CD4-positive, alpha-beta memory T cell (primary cell): Measurements from ENCODE around the gene HS3ST5. TPM values are rescaled to one million over a fixed set of nuclear protein-coding genes. Genes with fewer than 3 reads are reported as not detected.

Experiments used
- CTCF ChIA-PET: fragments of 350-600 bp; sonication (Branson Sonifier 250); formaldehyde crosslinking; loops from one replicate; lab custom pipeline; 2021; ENCODE audit warnings: inconsistent platforms; ENCODE audit not compliant: partially characterized antibody; lab: Charles Lee
- POLR2A ChIA-PET: fragments of 350-600 bp; sonication (Branson Sonifier 250); formaldehyde crosslinking; loops from one replicate; lab custom pipeline; 2021; ENCODE audit not compliant: partially characterized antibody; lab: Charles Lee
- DNase-seq, 5 donors: peaks; one replicate each; pipeline versions ENCODE4 v3.0.0 to v3.0.0-alpha.2; 2020 to 2022; ENCODE audit warnings: mixed read lengths in 1 of 5
- H3K27ac ChIP-seq: one replicate; pipeline ENCODE4 v1.7.0; 2013; ENCODE audit warnings: low read depth, low read length
- H3K27me3 ChIP-seq: 2 replicates; pipeline ENCODE4 v1.7.0; 2013; ENCODE audit warnings: mild to moderate bottlenecking, low read length, moderate library complexity; ENCODE audit not compliant: insufficient read depth
- H3K36me3 ChIP-seq: 2 replicates; pipeline ENCODE4 v1.7.0; 2013; ENCODE audit warnings: mild to moderate bottlenecking, low read length, moderate library complexity; ENCODE audit not compliant: insufficient read depth
- H3K4me1 ChIP-seq: 2 replicates; pipeline ENCODE4 v1.7.0; 2013; ENCODE audit warnings: mild to moderate bottlenecking, low read length, moderate library complexity; ENCODE audit not compliant: insufficient read depth
- H3K4me3 ChIP-seq, 2 donors: one replicate each; pipeline ENCODE4 v1.7.0; 2013; ENCODE audit warnings: low read length in 2 of 2, mild to moderate bottlenecking in 1 of 2
- H3K9me3 ChIP-seq, 2 donors: one replicate each; pipeline ENCODE4 v1.7.0; 2013; ENCODE audit warnings: low read length in 2 of 2, control low read depth in 1 of 2; ENCODE audit not compliant: control insufficient read depth in 1 of 2
- H3K27ac Mint-ChIP-seq, 7 donors: one replicate each; pipeline ENCODE4 v1.8.0; 2020 to 2021; ENCODE audit warnings: mixed read lengths in 7 of 7, mild to moderate bottlenecking in 6 of 7, inconsistent platforms in 3 of 7, moderate library complexity in 3 of 7
- H3K27me3 Mint-ChIP-seq, 2 donors: one replicate each; pipeline ENCODE4 v1.8.0; 2020 to 2021; ENCODE audit warnings: mixed read lengths in 2 of 2
- H3K36me3 Mint-ChIP-seq, 2 donors: one replicate each; pipeline ENCODE4 v1.8.0; 2020 to 2021; ENCODE audit warnings: mixed read lengths in 2 of 2, inconsistent platforms in 1 of 2, mild to moderate bottlenecking in 1 of 2
- H3K4me1 Mint-ChIP-seq, 4 donors: one replicate each; pipeline ENCODE4 v1.8.0; 2020 to 2021; ENCODE audit warnings: mixed read lengths in 4 of 4, mild to moderate bottlenecking in 1 of 4
- H3K4me3 Mint-ChIP-seq, 8 donors: one replicate each; pipeline ENCODE4 v1.8.0; 2020 to 2021; ENCODE audit warnings: mixed read lengths in 8 of 8, mild to moderate bottlenecking in 7 of 8, moderate library complexity in 6 of 8, inconsistent platforms in 3 of 8
- H3K9me3 Mint-ChIP-seq, 8 donors: one replicate each; pipeline ENCODE4 v1.8.0; 2020 to 2021; ENCODE audit warnings: mixed read lengths in 8 of 8, mild to moderate bottlenecking in 5 of 8, inconsistent platforms in 3 of 8, moderate library complexity in 1 of 8
- intact Hi-C: fragments of 100-400 bp; cut with micrococcal nuclease; formaldehyde crosslinking; loops from one replicate; pipeline ENCODE4 v1.15.1; 2023
- polyA plus RNA-seq, 2 donors: library from polyadenylated mRNA; unstranded; fragments of 300-500 nt; fragmentation: Illumina TruSeq; gene quantifications; one replicate each; pipeline ENCODE4 v1.2.3, GENCODE V29; 2021
- total RNA-seq, 2 experiments: library from RNA; stranded (reverse); gene quantifications; one replicate each; pipeline ENCODE4 v1.2.3, GENCODE V29; 2021

HS3ST5 gene
- total and polyA plus RNA-seq, 4 experiments from 2014 or later: not detected

DNA sequence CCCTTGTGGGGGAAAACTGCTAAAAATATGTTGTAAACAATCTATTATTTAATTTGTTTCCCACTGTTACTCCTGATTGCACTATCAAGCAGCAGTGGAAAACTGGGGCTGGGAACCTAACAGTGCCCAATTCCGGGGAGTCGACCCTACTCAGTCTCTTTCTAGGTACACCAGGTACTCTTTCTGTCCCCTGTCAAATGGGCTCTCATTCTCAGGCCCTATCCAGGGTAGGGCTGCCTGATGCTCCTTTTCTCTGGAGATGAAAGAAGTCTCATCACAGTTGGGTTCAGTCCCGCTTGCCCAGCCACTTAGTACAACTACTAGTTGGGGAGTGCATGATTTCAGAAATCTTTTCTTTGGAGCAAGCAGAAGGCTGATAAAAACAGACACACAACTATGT, 52.0 kb downstream of the HS3ST5 start:
- DNase-seq: no peak
- Mint-ChIP-seq H3K27ac (no peak overlapping the region), H3K4me3 (no peak overlapping the region), H3K9me3 (peaks cover 0 to 5% (median 0%) of the 10 kb centered on the region in 8 donors), H3K4me1 (no peaks in the 10 kb centered on the region), H3K36me3 (no peaks in the 10 kb centered on the region), H3K27me3 (peaks cover 0 to 2% of the 10 kb centered on the region in 2 donors)
- POLR2A ChIA-PET: no interaction called here
- CTCF ChIA-PET: no interaction called here
- Histone ChIP-seq H3K4me3 (no peak overlapping the region), H3K27ac (no peak overlapping the region), H3K9me3 (no peaks in the 10 kb centered on the region), H3K36me3 (no peaks in the 10 kb centered on the region), H3K27me3 (no peaks in the 10 kb centered on the region), H3K4me1 (no peaks in the 10 kb centered on the region)
- intact Hi-C loops: no loop called here

DNA sequence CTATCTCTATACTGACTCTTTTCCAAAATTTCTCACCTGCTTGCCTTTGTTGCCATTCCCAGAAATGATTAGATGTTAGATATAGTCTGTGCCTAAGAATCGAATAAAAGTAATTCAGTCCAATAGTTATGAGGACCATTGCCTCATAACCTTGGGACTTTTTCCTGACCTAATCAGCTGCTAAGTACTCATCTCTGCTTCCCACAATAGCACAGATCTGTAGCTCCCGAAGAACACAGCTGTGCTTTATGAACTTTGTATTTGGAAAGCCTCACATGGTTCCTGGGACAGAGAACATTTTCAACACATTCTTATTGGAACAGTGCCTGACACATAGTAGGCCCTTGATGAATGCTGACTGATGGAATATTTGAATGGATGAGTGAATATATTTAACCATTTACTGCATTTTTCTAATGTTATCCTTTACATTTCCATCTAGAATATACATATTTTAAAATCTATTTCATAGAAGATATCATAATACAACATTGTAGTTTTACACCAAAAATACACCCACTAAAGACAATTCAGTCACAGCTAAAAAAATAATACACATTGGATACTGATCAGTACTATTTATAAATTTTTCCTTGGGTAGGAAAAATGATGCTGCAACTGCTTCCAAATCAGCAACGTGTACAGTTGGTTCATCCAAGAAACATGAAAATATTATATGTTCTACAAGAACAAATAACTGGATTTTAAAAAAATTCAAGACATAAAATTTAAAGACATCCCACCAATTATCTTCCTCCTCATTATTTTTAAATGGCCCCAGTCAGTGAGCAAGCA, 53.9 kb downstream of the HS3ST5 start:
- ChIA-PET POLR2A (no interaction called here), CTCF (no interaction called here)
- DNase-seq: no peak
- Histone ChIP-seq H3K27me3 (no peaks in the 10 kb centered on the region), H3K36me3 (no peaks in the 10 kb centered on the region), H3K27ac (no peak overlapping the region), H3K4me3 (no peak overlapping the region), H3K4me1 (no peaks in the 10 kb centered on the region), H3K9me3 (no peaks in the 10 kb centered on the region)
- Mint-ChIP-seq H3K9me3 (peaks cover 0 to 5% (median 0%) of the 10 kb centered on the region in 8 donors), H3K4me1 (no peaks in the 10 kb centered on the region), H3K27me3 (peaks cover 0 to 2% of the 10 kb centered on the region in 2 donors), H3K36me3 (no peaks in the 10 kb centered on the region), H3K27ac (no peak overlapping the region), H3K4me3 (no peak overlapping the region)
- intact Hi-C loops: no loop called here

DNA sequence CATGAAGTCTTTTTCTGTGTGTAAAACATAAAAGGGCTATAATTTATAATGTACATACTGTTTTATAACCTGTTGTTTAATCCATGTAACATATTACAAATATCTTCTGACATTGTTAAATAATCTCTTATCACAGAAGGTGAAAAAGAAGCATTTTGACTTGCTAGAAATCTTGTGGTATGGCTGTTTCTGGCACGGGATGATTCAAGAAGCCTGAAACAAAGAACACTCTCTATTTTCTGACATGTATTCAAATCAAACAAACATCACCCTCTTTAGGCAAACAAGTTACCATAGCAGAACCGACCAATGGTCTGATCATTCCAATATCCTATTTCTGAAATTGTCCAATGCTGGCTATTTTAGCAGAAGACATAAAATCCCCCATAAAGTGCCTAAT, 55.4 kb downstream of the HS3ST5 start:
- Mint-ChIP-seq H3K4me3 (no peak overlapping the region), H3K4me1 (no peaks in the 10 kb centered on the region), H3K27ac (no peak overlapping the region), H3K36me3 (no peaks in the 10 kb centered on the region), H3K27me3 (peaks cover 0 to 2% of the 10 kb centered on the region in 2 donors), H3K9me3 (peaks cover 0 to 5% (median 0%) of the 10 kb centered on the region in 8 donors)
- DNase-seq: no peak
- no peak overlapping the region for H3K4me3 ChIP-seq
- no peaks in the 10 kb centered on the region for H3K9me3 ChIP-seq
- POLR2A ChIA-PET: no interaction called here
- intact Hi-C loops: no loop called here
- no peaks in the 10 kb centered on the region for H3K27me3 ChIP-seq
- no peaks in the 10 kb centered on the region for H3K4me1 ChIP-seq
- no peaks in the 10 kb centered on the region for H3K36me3 ChIP-seq
- no peak overlapping the region for H3K27ac ChIP-seq
- CTCF ChIA-PET: no interaction called here

DNA sequence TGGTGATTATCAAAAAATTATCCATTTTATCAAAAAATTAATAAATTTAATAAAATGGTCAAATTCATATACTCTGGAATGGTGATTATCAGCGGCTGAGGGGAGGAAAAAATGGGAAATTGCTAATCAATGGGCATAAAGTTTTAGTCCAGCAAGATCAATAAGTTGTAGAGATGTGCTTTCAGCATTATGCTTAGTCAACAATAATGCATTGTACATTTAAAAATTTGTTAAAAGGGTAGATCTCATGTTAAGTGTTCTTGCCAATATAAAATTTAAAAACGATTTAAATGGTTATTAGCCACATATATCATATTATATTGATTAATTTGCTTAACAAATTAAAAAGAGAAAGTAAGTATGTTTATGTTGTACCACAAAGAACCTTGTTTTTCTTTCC, 56.6 kb downstream of the HS3ST5 start:
- H3K36me3 ChIP-seq: no peaks in the 10 kb centered on the region
- no peak overlapping the region for H3K27ac ChIP-seq
- no peaks in the 10 kb centered on the region for H3K4me1 Mint-ChIP-seq
- no peak overlapping the region for H3K4me3 Mint-ChIP-seq
- H3K9me3 Mint-ChIP-seq: peaks cover 0 to 3% (median 0%) of the 10 kb centered on the region in 8 donors
- no peak overlapping the region for H3K4me3 ChIP-seq
- H3K4me1 ChIP-seq: no peaks in the 10 kb centered on the region
- intact Hi-C loops: no loop called here
- peaks cover 0 to 5% of the 10 kb centered on the region in 2 donors for H3K27me3 Mint-ChIP-seq
- no peak for DNase-seq
- H3K27me3 ChIP-seq: no peaks in the 10 kb centered on the region
- CTCF ChIA-PET: no interaction called here
- H3K27ac Mint-ChIP-seq: no peak overlapping the region
- POLR2A ChIA-PET: no interaction called here
- no peaks in the 10 kb centered on the region for H3K36me3 Mint-ChIP-seq
- no peaks in the 10 kb centered on the region for H3K9me3 ChIP-seq

DNA sequence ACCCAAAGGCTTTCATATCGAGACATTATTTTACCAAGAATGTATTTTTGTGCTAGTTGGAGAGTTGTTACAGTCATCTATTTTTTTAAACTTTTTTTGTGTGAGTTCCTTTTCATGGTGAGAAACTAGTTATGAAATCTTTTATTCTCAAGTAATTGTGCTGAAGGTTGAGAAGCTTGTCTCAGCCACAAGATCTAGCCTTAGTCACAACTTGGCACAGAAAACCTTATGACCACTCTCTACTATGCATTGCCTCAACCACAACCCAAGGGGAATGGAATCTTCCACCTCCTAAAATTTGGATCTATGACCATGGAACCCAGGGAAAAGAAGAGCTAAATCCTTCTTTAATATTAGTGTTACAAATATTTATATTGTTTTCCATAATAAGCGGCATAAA, 58.5 kb downstream of the HS3ST5 start:
- DNase-seq: no peak
- Histone ChIP-seq H3K9me3 (no peaks in the 10 kb centered on the region), H3K4me1 (no peaks in the 10 kb centered on the region), H3K27me3 (no peaks in the 10 kb centered on the region), H3K4me3 (no peak overlapping the region), H3K27ac (no peak overlapping the region), H3K36me3 (no peaks in the 10 kb centered on the region)
- intact Hi-C loops: no loop called here
- Mint-ChIP-seq H3K36me3 (no peaks in the 10 kb centered on the region), H3K4me1 (no peaks in the 10 kb centered on the region), H3K27me3 (peaks cover 3 to 4% of the 10 kb centered on the region in 2 donors), H3K27ac (no peak overlapping the region), H3K4me3 (no peak overlapping the region), H3K9me3 (no peaks in the 10 kb centered on the region)
- CTCF ChIA-PET: no interaction called here
- POLR2A ChIA-PET: no interaction called here

DNA sequence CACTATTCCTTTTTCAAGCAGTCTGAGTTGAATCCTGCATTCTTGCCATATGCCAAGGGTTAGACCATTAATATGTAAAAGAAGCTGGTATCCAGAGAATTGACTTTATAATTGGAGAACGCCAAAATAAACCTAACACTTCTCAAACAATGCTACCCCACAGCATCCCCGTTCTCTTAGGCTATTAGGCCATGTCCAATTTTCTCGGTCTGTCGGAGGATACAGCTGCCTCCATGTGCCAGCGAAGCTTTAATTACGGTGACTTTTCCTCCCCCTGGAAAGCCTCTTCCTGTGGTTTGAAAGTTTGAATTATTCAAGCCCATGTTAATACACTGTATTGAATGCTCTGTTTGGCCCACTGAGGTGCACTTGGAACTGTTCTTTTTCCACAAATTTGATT, 60.5 kb downstream of the HS3ST5 start:
- Mint-ChIP-seq H3K36me3 (no peaks in the 10 kb centered on the region), H3K4me1 (no peaks in the 10 kb centered on the region), H3K27me3 (peaks cover 3 to 4% of the 10 kb centered on the region in 2 donors), H3K27ac (no peak overlapping the region), H3K4me3 (no peak overlapping the region), H3K9me3 (no peaks in the 10 kb centered on the region)
- POLR2A ChIA-PET: no interaction called here
- CTCF ChIA-PET: no interaction called here
- no peaks in the 10 kb centered on the region for H3K36me3 ChIP-seq
- DNase-seq: no peak
- H3K27me3 ChIP-seq: no peaks in the 10 kb centered on the region
- intact Hi-C loops: no loop called here
- H3K4me1 ChIP-seq: no peaks in the 10 kb centered on the region
- no peak overlapping the region for H3K27ac ChIP-seq
- no peaks in the 10 kb centered on the region for H3K9me3 ChIP-seq
- H3K4me3 ChIP-seq: no peak overlapping the region

DNA sequence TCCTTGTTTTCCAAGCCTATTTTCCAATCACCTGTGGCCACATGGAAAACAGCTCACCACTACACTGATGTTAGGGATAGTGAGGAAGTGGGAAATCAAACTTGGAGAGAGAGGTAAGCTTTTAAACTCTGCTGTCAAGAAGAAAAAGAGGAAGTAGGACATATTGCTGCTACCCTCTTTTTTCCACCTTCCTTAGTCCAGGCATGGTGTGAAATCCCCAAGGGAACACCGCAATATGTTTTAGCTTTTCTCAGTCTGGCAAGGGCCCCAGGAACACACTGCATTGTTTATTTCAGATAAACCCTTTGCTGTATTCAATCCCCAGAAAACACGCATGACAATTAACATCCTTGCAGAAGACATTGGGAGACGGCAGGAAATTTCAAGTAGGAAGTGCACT, 61.3 kb downstream of the HS3ST5 start:
- no peaks in the 10 kb centered on the region for H3K9me3 ChIP-seq
- no peaks in the 10 kb centered on the region for H3K36me3 ChIP-seq
- no peak overlapping the region for H3K4me3 ChIP-seq
- no peaks in the 10 kb centered on the region for H3K27me3 ChIP-seq
- H3K4me1 Mint-ChIP-seq: no peaks in the 10 kb centered on the region
- DNase-seq: no peak
- no peak overlapping the region for H3K27ac Mint-ChIP-seq
- H3K9me3 Mint-ChIP-seq: no peaks in the 10 kb centered on the region
- ChIA-PET CTCF (no interaction called here), POLR2A (no interaction called here)
- intact Hi-C loops: no loop called here
- no peak overlapping the region for H3K27ac ChIP-seq
- peaks cover 3 to 6% of the 10 kb centered on the region in 2 donors for H3K27me3 Mint-ChIP-seq
- no peak overlapping the region for H3K4me3 Mint-ChIP-seq
- H3K36me3 Mint-ChIP-seq: no peaks in the 10 kb centered on the region
- H3K4me1 ChIP-seq: no peaks in the 10 kb centered on the region
